Measurements from ENCODE around the gene ALKBH3. TPM values are rescaled to one million over a fixed set of nuclear protein-coding genes. Genes with fewer than 3 reads are reported as not detected.

Gene ALKBH3
- total and polyA plus RNA-seq, 4 donors: 22.7 to 39.8 (median 27.2) TPM

GRCh38 chr11:43952401-43953342, 72.0 kb downstream of the ALKBH3 start:
- Histone ChIP-seq H3K4me3 (ENCODE audit: low read depth, low read length) (no peak overlapping the region), H3K27me3 (ENCODE audit: control insufficient read depth, insufficient read depth, low read length) (no peaks in the 10 kb centered on the region), H3K36me3 (ENCODE audit: control insufficient read depth, insufficient read depth, low read length) (no peaks in the 10 kb centered on the region), H3K9me3 (ENCODE audit: control insufficient read depth, insufficient read depth, low read length) (no peaks in the 10 kb centered on the region), H3K27ac (ENCODE audit: low read depth, low read length) (no peak overlapping the region), H3K4me1 (ENCODE audit: control insufficient read depth, insufficient read depth, low read length) (peaks cover 14% of the 10 kb centered on the region)
- WGBS (ENCODE audit: insufficient coverage): 82% methylated on average over 12 of the region's 12 CpGs
- DNase-seq (ENCODE audit: low read depth in 4 of 6, low spot score in 6 of 6): no peak

DNA sequence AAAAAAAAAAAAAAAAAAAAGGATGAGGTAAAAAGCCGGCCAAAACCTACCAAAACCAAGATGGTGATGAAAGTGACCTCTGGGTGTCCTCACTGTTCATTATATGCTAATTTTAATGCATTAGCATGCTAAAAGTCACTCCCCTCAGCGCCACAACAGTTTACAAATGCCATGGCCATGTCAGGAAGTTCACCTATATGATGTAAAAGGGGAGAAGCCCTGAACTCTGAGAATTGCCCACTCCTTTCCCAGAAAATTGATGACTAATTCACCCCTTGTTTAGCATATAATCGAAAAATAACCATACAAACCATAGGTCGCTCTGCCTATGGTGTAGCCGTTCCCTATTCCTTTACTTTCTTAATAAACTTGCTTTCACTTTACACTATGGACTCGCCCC, 72.9 kb downstream of the ALKBH3 start:
- Histone ChIP-seq H3K27me3 (ENCODE audit: control insufficient read depth, insufficient read depth, low read length) (no peaks in the 10 kb centered on the region), H3K9me3 (ENCODE audit: control insufficient read depth, insufficient read depth, low read length) (no peaks in the 10 kb centered on the region), H3K4me3 (ENCODE audit: low read depth, low read length) (no peak overlapping the region), H3K4me1 (ENCODE audit: control insufficient read depth, insufficient read depth, low read length) (peaks cover 6% of the 10 kb centered on the region), H3K27ac (ENCODE audit: low read depth, low read length) (no peak overlapping the region), H3K36me3 (ENCODE audit: control insufficient read depth, insufficient read depth, low read length) (no peaks in the 10 kb centered on the region)
- 94% methylated on average over 3 of the region's 6 CpGs for WGBS (ENCODE audit: insufficient coverage)
- DNase-seq (ENCODE audit: low read depth in 4 of 6, low spot score in 6 of 6): no peak

DNA sequence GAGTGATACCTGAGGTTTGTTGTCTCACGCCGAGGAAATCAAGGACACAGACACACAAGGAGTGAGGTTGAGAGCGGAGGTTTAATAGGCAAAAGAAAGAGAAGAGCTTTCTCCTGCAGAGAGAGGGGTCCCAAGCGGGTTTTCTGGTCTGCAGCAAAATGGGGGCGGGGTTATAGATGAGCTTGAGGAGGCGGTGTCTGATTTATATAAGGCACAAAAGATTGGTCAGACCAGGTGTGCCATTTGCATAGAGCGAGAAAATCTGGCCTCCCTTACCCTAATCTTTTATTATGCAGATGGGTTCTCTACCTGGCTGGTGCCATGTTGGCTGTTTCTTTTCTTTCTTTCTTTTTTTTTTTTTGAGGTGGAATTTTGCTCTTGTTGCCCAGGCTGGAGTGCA, 73.6 kb downstream of the ALKBH3 start:
- Histone ChIP-seq H3K27ac (ENCODE audit: low read depth, low read length) (no peak overlapping the region), H3K36me3 (ENCODE audit: control insufficient read depth, insufficient read depth, low read length) (no peaks in the 10 kb centered on the region), H3K27me3 (ENCODE audit: control insufficient read depth, insufficient read depth, low read length) (no peaks in the 10 kb centered on the region), H3K9me3 (ENCODE audit: control insufficient read depth, insufficient read depth, low read length) (no peaks in the 10 kb centered on the region), H3K4me1 (ENCODE audit: control insufficient read depth, insufficient read depth, low read length) (no peaks in the 10 kb centered on the region), H3K4me3 (ENCODE audit: low read depth, low read length) (no peak overlapping the region)
- WGBS (ENCODE audit: insufficient coverage): 92% methylated on average over 4 of the region's 7 CpGs
- DNase-seq (ENCODE audit: low read depth in 4 of 6, low spot score in 6 of 6): no peak

- H3K27ac ChIP-seq (ENCODE audit: low read depth, low read length): no peak overlapping the region
- WGBS (ENCODE audit: insufficient coverage): 40% methylated on average over 1 of the region's 5 CpGs
These were observed 74.9 kb downstream of the ALKBH3 start for GRCh38 chr11:43955381-43956118.

DNA sequence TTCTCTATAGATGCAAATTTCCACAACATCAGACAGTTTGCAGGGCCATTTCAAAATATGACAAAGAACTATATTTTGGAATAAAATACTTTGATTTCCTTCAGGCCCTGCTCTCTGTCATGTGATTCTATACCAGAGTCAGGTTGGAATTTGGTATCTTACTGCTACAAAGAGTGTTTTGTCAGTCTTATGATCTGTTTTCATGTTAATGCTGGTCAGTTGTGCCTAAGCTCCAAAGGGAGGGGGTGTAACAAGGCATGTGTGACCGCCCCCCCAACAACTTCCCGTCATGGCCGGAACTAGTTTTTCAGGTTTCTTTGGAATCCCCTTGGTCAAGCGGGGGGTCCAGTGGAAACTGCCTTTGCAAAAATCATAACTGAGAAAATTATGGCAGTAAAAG, 76.9 kb downstream of the ALKBH3 start:
- DNase-seq (ENCODE audit: low read depth in 4 of 6, low spot score in 6 of 6): no peak
- Histone ChIP-seq H3K4me1 (ENCODE audit: control insufficient read depth, insufficient read depth, low read length) (no peaks in the 10 kb centered on the region), H3K27me3 (ENCODE audit: control insufficient read depth, insufficient read depth, low read length) (no peaks in the 10 kb centered on the region), H3K36me3 (ENCODE audit: control insufficient read depth, insufficient read depth, low read length) (no peaks in the 10 kb centered on the region), H3K9me3 (ENCODE audit: control insufficient read depth, insufficient read depth, low read length) (no peaks in the 10 kb centered on the region), H3K27ac (ENCODE audit: low read depth, low read length) (no peak overlapping the region), H3K4me3 (ENCODE audit: low read depth, low read length) (no peak overlapping the region)
- 96% methylated on average over 4 of the region's 4 CpGs for WGBS (ENCODE audit: insufficient coverage)

More at GRCh38 chr11:43955381-43956118, 74.9 kb downstream of the ALKBH3 start:
- no peak overlapping the region for H3K4me3 ChIP-seq (ENCODE audit: low read depth, low read length)
- H3K27me3 ChIP-seq (ENCODE audit: control insufficient read depth, insufficient read depth, low read length): no peaks in the 10 kb centered on the region
- H3K9me3 ChIP-seq (ENCODE audit: control insufficient read depth, insufficient read depth, low read length): no peaks in the 10 kb centered on the region
- H3K4me1 ChIP-seq (ENCODE audit: control insufficient read depth, insufficient read depth, low read length): no peaks in the 10 kb centered on the region
- no peak for DNase-seq (ENCODE audit: low read depth in 4 of 6, low spot score in 6 of 6)
- H3K36me3 ChIP-seq (ENCODE audit: control insufficient read depth, insufficient read depth, low read length): no peaks in the 10 kb centered on the region

- DNase-seq (ENCODE audit: low read depth in 4 of 6, low spot score in 6 of 6): no peak
- Histone ChIP-seq H3K4me1 (ENCODE audit: control insufficient read depth, insufficient read depth, low read length) (no peaks in the 10 kb centered on the region), H3K27ac (ENCODE audit: low read depth, low read length) (peak overlapping the region; percentile 30), H3K9me3 (ENCODE audit: control insufficient read depth, insufficient read depth, low read length) (no peaks in the 10 kb centered on the region), H3K36me3 (ENCODE audit: control insufficient read depth, insufficient read depth, low read length) (no peaks in the 10 kb centered on the region), H3K27me3 (ENCODE audit: control insufficient read depth, insufficient read depth, low read length) (no peaks in the 10 kb centered on the region), H3K4me3 (ENCODE audit: low read depth, low read length) (no peak overlapping the region)
- WGBS (ENCODE audit: insufficient coverage): 100% methylated on average over 2 of the region's 6 CpGs
These were observed 78.8 kb downstream of the ALKBH3 start for GRCh38 chr11:43959321-43959995.

- no peak overlapping the region for H3K4me3 ChIP-seq (ENCODE audit: low read depth, low read length)
- peak in 2 of 6 donors; percentile 73 to 83 for DNase-seq (ENCODE audit: low read depth in 4 of 6, low spot score in 6 of 6)
- no peaks in the 10 kb centered on the region for H3K9me3 ChIP-seq (ENCODE audit: control insufficient read depth, insufficient read depth, low read length)
- 14% methylated on average over 3 of the region's 13 CpGs for WGBS (ENCODE audit: insufficient coverage)
- H3K27ac ChIP-seq (ENCODE audit: low read depth, low read length): peak overlapping the region; percentile 48
- no peaks in the 10 kb centered on the region for H3K4me1 ChIP-seq (ENCODE audit: control insufficient read depth, insufficient read depth, low read length)
- no peaks in the 10 kb centered on the region for H3K27me3 ChIP-seq (ENCODE audit: control insufficient read depth, insufficient read depth, low read length)
- H3K36me3 ChIP-seq (ENCODE audit: control insufficient read depth, insufficient read depth, low read length): no peaks in the 10 kb centered on the region
These were observed 82.0 kb downstream of the ALKBH3 start for GRCh38 chr11:43962383-43963278.

GRCh38 chr11:43963279-43963620, 82.6 kb downstream of the ALKBH3 start:
- H3K4me1 ChIP-seq (ENCODE audit: control insufficient read depth, insufficient read depth, low read length): no peaks in the 10 kb centered on the region
- peak in 1 of 6 donors; percentile 13 for DNase-seq (ENCODE audit: low read depth in 4 of 6, low spot score in 6 of 6)
- H3K27me3 ChIP-seq (ENCODE audit: control insufficient read depth, insufficient read depth, low read length): no peaks in the 10 kb centered on the region
- no peaks in the 10 kb centered on the region for H3K9me3 ChIP-seq (ENCODE audit: control insufficient read depth, insufficient read depth, low read length)
- peak overlapping the region; percentile 48 for H3K27ac ChIP-seq (ENCODE audit: low read depth, low read length)
- WGBS (ENCODE audit: insufficient coverage): no CpG with 5 or more reads among the region's 2 CpGs
- no peaks in the 10 kb centered on the region for H3K36me3 ChIP-seq (ENCODE audit: control insufficient read depth, insufficient read depth, low read length)
- no peak overlapping the region for H3K4me3 ChIP-seq (ENCODE audit: low read depth, low read length)

DNA sequence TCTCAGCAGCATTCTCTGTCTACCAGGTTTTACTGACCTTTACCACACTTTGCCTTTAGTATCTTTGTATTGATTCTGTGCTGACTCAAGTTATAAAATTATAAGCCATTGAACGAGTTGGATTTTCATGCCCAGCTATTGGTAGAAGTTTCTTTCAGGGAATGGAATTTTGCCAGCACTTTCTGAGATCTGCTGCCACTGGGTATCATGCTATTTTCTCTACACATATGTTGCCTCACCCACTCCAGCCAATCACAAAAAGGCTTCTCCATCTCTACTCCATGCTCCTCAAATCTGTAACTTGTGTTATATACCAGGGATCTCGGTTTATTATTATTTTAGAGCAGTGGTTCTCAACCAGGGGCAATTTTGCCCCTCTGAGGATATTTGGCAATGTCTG, 87.0 kb downstream of the ALKBH3 start:
- H3K36me3 ChIP-seq (ENCODE audit: control insufficient read depth, insufficient read depth, low read length): no peaks in the 10 kb centered on the region
- DNase-seq (ENCODE audit: low read depth in 4 of 6, low spot score in 6 of 6): peak in 1 of 6 donors; percentile 53
- no peaks in the 10 kb centered on the region for H3K9me3 ChIP-seq (ENCODE audit: control insufficient read depth, insufficient read depth, low read length)
- H3K4me1 ChIP-seq (ENCODE audit: control insufficient read depth, insufficient read depth, low read length): peaks cover 15% of the 10 kb centered on the region
- H3K4me3 ChIP-seq (ENCODE audit: low read depth, low read length): no peak overlapping the region
- no CpG with 5 or more reads among the region's 2 CpGs for WGBS (ENCODE audit: insufficient coverage)
- H3K27me3 ChIP-seq (ENCODE audit: control insufficient read depth, insufficient read depth, low read length): no peaks in the 10 kb centered on the region
- no peak overlapping the region for H3K27ac ChIP-seq (ENCODE audit: low read depth, low read length)

Data from spinal cord (tissue), 10 donors.